OCI-LY3 (cell line): ENCODE measurements around the gene ZNF598.

Experiments used
- H2AFZ ChIP-seq: fragments of 200-600, 300-600 bp; shearing (Covaris generic); 2 replicates; pipeline ENCODE4 v1.6.0; 2014; ENCODE audit warnings: antibody characterized with exemption, low read depth, low read length
- H3K27ac ChIP-seq: fragments of 200-600, 300-600 bp; sonication (generic); 2 replicates; pipeline ENCODE4 v1.5.1; 2014; ENCODE audit warnings: mild to moderate bottlenecking, low read length, moderate library complexity, mixed read lengths
- H3K27me3 ChIP-seq: fragments of 200-600, 300-600 bp; sonication (generic); 2 replicates; pipeline ENCODE4 v1.6.1; 2014; ENCODE audit warnings: low read depth, low read length, mixed read lengths
- H3K36me3 ChIP-seq: fragments of 200-600, 300-600 bp; sonication (generic); replicated peaks from 2 replicates; pipeline ENCODE3; 2014; ENCODE audit warnings: low read depth, low read length, mixed read lengths
- H3K4me1 ChIP-seq: fragments of 300-600, 200-600 bp; sonication (generic); 2 replicates; pipeline ENCODE4 v1.6.1; 2014; ENCODE audit warnings: low read length, mixed read lengths
- H3K4me2 ChIP-seq: fragments of 200-600, 300-600 bp; sonication (generic); 2 replicates; pipeline ENCODE4 v1.6.1; 2014; ENCODE audit warnings: low read length, mixed read lengths
- H3K4me3 ChIP-seq: fragments of 300-600, 200-600 bp; sonication (generic); 2 replicates; pipeline ENCODE4 v1.5.1; 2014; ENCODE audit warnings: antibody characterized with exemption, mild to moderate bottlenecking, low read length, moderate library complexity
- H3K79me2 ChIP-seq: fragments of 300-600, 200-600 bp; shearing (Covaris generic); 2 replicates; pipeline ENCODE4 v1.6.1; 2014; ENCODE audit warnings: mild to moderate bottlenecking, low read length, mixed read lengths
- H3K9ac ChIP-seq: fragments of 300-600, 200-600 bp; shearing (Covaris generic); 2 replicates; pipeline ENCODE4 v1.6.0; 2014; ENCODE audit warnings: mild to moderate bottlenecking, low read length, moderate library complexity
- H3K9me3 ChIP-seq: fragments of 200-600, 300-600 bp; shearing (Covaris generic); 2 replicates; pipeline ENCODE4 v1.6.1; 2014; ENCODE audit warnings: low read length, mixed read lengths; ENCODE audit not compliant: insufficient read depth
- H4K20me1 ChIP-seq: fragments of 200-600, 300-600 bp; sonication (generic); 2 replicates; pipeline ENCODE4 v1.6.1; 2016; ENCODE audit warnings: low read length, mixed read lengths; ENCODE audit not compliant: insufficient read depth
- EZH2phosphoT487 ChIP-seq: fragments of 200-600 bp; shearing (Covaris generic); IDR thresholded peaks from 2 replicates; pipeline ENCODE4 v1.6.1; 2018; ENCODE audit warnings: antibody characterized with exemption, mixed run types, low read depth
- TF ChIP-seq, protein P1 (sequence below): fragments of 200-600, 300-600 bp; sonication (generic); IDR thresholded peaks from 2 replicates; pipeline ENCODE4 v1.5.1; 2014; ENCODE audit warnings: antibody characterized with exemption, low read length, low read depth

The ZNF598 gene

DNA sequence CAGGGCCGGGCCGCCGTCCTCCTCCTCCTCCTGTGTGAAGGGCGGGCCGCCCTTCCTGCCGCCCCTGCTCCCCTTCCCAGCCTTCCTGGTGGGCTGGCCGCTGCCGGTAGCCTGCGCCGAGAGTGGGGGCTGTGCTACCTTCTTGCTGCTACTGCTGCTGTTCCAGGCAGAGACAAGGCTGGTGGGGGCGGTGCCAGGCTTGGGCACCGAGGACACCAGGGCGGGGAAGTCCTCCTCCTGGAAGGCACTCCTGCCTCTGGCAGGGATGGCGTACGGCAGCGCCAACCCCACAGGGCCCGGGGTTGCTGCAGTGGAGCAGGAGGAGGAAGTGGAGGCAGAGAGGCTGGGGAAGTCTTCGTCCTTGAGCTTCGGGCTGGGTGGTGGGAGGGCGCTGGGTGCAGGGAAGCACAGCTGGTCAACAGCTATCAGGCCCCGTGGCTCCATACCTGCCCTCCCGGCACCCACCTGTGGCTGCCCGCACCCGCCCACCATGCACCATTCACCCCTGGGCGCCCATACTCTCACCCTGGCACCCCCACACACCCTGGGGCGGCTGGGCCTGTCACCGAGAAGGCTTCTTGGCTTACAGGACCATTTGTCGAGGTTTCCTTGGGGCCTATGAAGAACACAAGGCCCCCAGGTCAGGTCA is 9.6 kb downstream of the ZNF598 start:
- Histone ChIP-seq H3K9me3 (no peaks in the 10 kb centered on the region), H3K27me3 (no peaks in the 10 kb centered on the region), H3K36me3 (peaks cover 38% of the 10 kb centered on the region), H4K20me1 (peaks cover 20% of the 10 kb centered on the region), H3K4me3 (no peak overlapping the region), H3K4me1 (peaks cover 8% of the 10 kb centered on the region; the same call in 1 of the 2 replicates), H3K27ac (no peak overlapping the region), H3K9ac (no peak overlapping the region), H2AFZ (no peak overlapping the region), H3K79me2 (peaks cover 23% of the 10 kb centered on the region), H3K4me2 (no peak overlapping the region)
- TF ChIP-seq, protein P1, sequence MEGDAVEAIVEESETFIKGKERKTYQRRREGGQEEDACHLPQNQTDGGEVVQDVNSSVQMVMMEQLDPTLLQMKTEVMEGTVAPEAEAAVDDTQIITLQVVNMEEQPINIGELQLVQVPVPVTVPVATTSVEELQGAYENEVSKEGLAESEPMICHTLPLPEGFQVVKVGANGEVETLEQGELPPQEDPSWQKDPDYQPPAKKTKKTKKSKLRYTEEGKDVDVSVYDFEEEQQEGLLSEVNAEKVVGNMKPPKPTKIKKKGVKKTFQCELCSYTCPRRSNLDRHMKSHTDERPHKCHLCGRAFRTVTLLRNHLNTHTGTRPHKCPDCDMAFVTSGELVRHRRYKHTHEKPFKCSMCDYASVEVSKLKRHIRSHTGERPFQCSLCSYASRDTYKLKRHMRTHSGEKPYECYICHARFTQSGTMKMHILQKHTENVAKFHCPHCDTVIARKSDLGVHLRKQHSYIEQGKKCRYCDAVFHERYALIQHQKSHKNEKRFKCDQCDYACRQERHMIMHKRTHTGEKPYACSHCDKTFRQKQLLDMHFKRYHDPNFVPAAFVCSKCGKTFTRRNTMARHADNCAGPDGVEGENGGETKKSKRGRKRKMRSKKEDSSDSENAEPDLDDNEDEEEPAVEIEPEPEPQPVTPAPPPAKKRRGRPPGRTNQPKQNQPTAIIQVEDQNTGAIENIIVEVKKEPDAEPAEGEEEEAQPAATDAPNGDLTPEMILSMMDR: no peak

DNA sequence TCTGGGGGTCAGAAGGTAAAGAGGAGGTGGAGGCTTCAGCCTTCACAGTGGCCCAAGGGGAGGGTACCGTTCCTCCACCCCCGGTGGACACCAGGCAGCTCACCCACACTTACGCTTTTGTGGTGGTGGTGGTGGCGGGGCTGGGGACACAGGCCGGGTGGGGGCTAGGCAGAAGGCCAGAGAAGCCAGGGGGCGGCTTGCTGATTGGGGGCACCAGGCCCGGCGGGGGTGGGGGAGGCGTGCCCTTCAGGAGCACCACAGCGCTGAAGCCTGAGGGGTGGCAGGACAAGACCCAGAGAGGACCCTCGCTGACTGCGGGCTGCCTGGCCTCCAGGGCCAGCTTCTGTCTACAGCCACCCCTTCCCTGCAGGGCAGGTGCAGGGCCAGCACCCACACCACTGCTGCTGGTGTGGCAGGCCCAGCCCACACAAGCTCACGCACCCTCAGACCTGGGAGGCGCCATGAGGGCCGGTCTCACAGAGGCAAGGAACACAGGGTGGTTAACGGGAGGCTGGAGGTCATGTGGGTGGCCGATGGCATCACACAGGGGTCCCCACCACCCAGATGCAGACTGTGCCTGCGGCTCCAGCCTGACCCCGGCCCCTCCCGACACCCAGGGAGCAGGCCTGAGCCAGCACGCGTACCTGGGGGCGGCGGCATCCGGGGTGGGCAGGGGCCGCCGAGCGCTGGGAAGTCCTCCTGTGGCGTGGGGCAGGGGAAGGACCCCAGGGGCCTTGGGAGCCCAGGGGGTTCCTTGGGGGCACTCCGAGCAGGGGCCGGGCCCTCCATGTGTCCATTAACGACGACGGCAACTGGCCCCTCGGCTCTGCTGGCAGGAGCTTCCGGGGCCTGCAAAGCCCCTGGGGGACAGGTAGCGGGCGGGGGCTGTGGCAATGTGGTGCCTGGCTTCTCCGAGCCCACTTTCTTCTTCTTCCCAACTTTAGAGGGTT is 10.5 kb downstream of the ZNF598 start:
- no peak overlapping the region for H3K4me3 ChIP-seq
- H3K27me3 ChIP-seq: no peaks in the 10 kb centered on the region
- TF ChIP-seq EZH2phosphoT487: no peak
- TF ChIP-seq, protein P1: no peak
- H3K79me2 ChIP-seq: peaks cover 14% of the 10 kb centered on the region
- H3K9me3 ChIP-seq: no peaks in the 10 kb centered on the region
- H3K4me1 ChIP-seq: peaks cover 3% of the 10 kb centered on the region; the same call in 1 of the 2 replicates
- no peak overlapping the region for H3K4me2 ChIP-seq
- no peak overlapping the region for H3K27ac ChIP-seq
- H2AFZ ChIP-seq: no peak overlapping the region
- H3K9ac ChIP-seq: no peak overlapping the region
- peaks cover 38% of the 10 kb centered on the region for H3K36me3 ChIP-seq
- H4K20me1 ChIP-seq: peaks cover 11% of the 10 kb centered on the region

DNA sequence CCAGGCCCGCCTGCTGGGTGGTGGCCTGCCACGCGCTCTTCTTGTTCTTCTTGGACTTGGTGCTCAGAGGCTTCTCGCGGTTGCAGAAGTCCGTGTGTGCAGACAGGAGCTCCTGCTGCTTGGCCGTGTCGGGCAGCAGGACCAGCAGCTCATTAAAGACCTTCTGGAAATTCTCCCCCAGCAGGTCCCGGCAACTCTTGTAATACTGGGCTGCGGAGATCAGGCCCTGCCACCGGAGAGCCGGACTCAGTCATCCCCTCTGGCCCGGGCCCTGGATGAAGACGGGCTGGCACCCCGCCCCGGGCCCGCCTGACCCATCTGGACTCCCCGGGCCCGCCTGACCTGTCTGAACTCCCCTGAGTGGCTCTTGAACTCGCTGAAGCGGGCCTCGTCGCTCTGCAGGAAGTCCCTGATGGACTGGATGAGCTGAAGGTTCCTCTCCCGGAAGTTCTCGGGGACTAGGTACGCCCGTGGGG is 11.2 kb downstream of the ZNF598 start:
- Histone ChIP-seq H3K4me1 (no peaks in the 10 kb centered on the region), H3K9me3 (no peaks in the 10 kb centered on the region), H4K20me1 (peaks cover 5% of the 10 kb centered on the region), H3K4me2 (no peak overlapping the region), H3K36me3 (peaks cover 36% of the 10 kb centered on the region), H3K27me3 (no peaks in the 10 kb centered on the region), H3K4me3 (no peak overlapping the region), H2AFZ (no peak overlapping the region), H3K27ac (no peak overlapping the region), H3K9ac (no peak overlapping the region), H3K79me2 (peaks cover 7% of the 10 kb centered on the region; the same call in 1 of the 2 replicates)
- no peak for TF ChIP-seq EZH2phosphoT487
- TF ChIP-seq, protein P1: no peak
